Measurements from ENCODE around the gene ABHD13. TPM values are rescaled to one million over a fixed set of nuclear protein-coding genes. Genes with fewer than 3 reads are reported as not detected.

The ABHD13 gene
- 6.0 and 6.8 TPM in 2 replicates for total RNA-seq

GRCh38 chr13:108218044-108218974 is at the start of gene ABHD13:
TSS of gene ABHD13 (plus strand) at chr13:108218392. CDS start at chr13:108229219, 10,827 bp downstream.
- no peaks in the 10 kb centered on the region for H3K27me3 Mint-ChIP-seq (ENCODE audit: low read depth)
- H3K36me3 Mint-ChIP-seq (ENCODE audit: low read depth), result no peaks in the 10 kb centered on the region
- DNase-seq (ENCODE audit: low spot score), result peak; percentile 88
- intact Hi-C loops (cut with micrococcal nuclease), result loop anchor here (1.0 to 5.0 kb wide), 3 partner anchors 697 to 1651 kb away; partner anchors contain the start of genes ARGLU1 and IRS2
- H3K27ac Mint-ChIP-seq, result peak within 1 kb of the TSS; percentile 88
- H3K4me3 Mint-ChIP-seq (ENCODE audit: low read depth), result peak within 1 kb of the TSS; percentile 91
- no peaks in the 10 kb centered on the region for H3K9me3 Mint-ChIP-seq
- H3K4me1 Mint-ChIP-seq (ENCODE audit: low read depth), result peaks cover 30% of the 10 kb centered on the region

DNA sequence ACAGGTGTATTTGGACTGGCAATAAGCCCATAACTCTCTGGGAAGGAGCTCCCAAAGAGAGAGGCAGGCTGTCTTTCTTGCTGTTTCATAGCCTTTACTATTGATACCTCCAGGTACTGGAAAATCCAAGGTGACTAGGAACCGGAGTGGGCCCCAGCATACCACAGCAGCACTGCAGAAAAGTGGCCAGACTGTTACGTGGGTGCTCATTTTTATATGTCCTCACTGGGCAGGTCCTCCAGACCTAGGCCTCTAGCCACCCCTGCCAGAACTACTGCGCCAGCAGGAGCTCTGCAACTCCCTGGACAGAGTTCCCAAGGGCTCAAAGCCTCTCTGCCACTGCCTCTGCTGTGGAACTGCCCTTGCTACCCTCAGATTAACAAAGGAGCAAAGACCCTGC is 49.3 kb upstream of the ABHD13 start:
- Mint-ChIP-seq H3K27ac (no peak overlapping the region), H3K4me1 (ENCODE audit: low read depth) (no peaks in the 10 kb centered on the region), H3K4me3 (ENCODE audit: low read depth) (no peak overlapping the region), H3K36me3 (ENCODE audit: low read depth) (no peaks in the 10 kb centered on the region), H3K27me3 (ENCODE audit: low read depth) (peaks cover 2% of the 10 kb centered on the region), H3K9me3 (peaks cover 6% of the 10 kb centered on the region)
- intact Hi-C loops (cut with micrococcal nuclease), result no loop called here
- no peak for DNase-seq (ENCODE audit: low spot score)

DNA sequence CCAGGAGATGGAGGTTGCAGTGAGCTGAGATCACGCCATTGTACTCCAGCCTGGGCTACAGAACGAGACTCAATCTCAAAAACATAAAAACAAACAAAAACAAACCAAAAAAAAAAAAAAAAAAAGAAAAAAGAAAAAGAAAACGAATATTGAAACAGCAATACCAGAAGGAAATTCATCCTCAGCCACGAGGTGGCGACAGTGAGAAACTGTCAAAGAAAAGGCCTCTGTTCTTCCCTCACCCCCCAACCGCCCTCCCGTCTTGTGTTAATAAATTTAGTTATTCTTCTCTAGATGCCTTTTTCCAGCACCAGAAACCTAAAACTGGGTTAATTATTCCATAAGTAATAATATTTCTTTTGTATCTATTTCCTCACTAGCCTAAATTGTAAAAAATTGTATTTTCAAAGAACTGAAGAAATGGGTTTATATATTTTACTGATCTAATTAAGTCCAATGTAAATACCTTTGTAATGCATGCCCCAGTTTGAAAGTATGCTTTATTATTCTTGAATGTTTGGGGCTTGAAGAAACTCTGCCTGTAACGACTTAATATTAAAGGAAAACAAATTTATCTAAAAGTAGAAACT is 41.4 kb upstream of the ABHD13 start:
- intact Hi-C loops (cut with micrococcal nuclease), result no loop called here
- no peaks in the 10 kb centered on the region for H3K4me1 Mint-ChIP-seq (ENCODE audit: low read depth)
- H3K9me3 Mint-ChIP-seq, result no peaks in the 10 kb centered on the region
- H3K4me3 Mint-ChIP-seq (ENCODE audit: low read depth), result no peak overlapping the region
- DNase-seq (ENCODE audit: low spot score), result no peak
- no peak overlapping the region for H3K27ac Mint-ChIP-seq
- no peaks in the 10 kb centered on the region for H3K36me3 Mint-ChIP-seq (ENCODE audit: low read depth)
- peaks cover 1% of the 10 kb centered on the region for H3K27me3 Mint-ChIP-seq (ENCODE audit: low read depth)

- no peaks in the 10 kb centered on the region for H3K9me3 Mint-ChIP-seq
- no peak for DNase-seq (ENCODE audit: low spot score)
- intact Hi-C loops (cut with micrococcal nuclease), result no loop called here
- no peak overlapping the region for H3K27ac Mint-ChIP-seq
- no peak overlapping the region for H3K4me3 Mint-ChIP-seq (ENCODE audit: low read depth)
- no peaks in the 10 kb centered on the region for H3K36me3 Mint-ChIP-seq (ENCODE audit: low read depth)
- H3K4me1 Mint-ChIP-seq (ENCODE audit: low read depth), result no peaks in the 10 kb centered on the region
- peaks cover 1% of the 10 kb centered on the region for H3K27me3 Mint-ChIP-seq (ENCODE audit: low read depth)
Measured at GRCh38 chr13:108178078-108178477, 40.1 kb upstream of the ABHD13 start.

DNA sequence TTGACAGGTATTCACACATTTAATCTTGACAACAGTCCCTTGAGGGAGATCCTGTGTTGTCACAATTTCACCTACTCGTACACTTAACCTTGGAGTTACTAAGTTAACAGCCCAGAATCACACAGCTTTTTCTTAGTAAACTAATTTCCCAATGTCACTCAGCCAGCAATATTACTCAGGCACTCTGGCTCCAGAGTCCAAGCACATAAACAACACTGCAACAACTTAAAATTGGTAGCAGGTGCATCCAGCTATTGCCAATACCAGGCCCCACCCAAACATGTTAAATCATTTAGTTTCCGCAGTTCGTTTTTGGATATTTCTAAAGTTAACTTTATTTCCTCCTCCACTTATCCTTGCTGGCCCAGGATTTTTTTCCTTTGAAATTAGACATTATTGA is 35.5 kb upstream of the ABHD13 start:
- no peak overlapping the region for H3K4me3 Mint-ChIP-seq (ENCODE audit: low read depth)
- H3K9me3 Mint-ChIP-seq, result no peaks in the 10 kb centered on the region
- H3K27ac Mint-ChIP-seq, result no peak overlapping the region
- no peaks in the 10 kb centered on the region for H3K27me3 Mint-ChIP-seq (ENCODE audit: low read depth)
- peaks cover 3% of the 10 kb centered on the region for H3K4me1 Mint-ChIP-seq (ENCODE audit: low read depth)
- intact Hi-C loops (cut with micrococcal nuclease), result no loop called here
- no peaks in the 10 kb centered on the region for H3K36me3 Mint-ChIP-seq (ENCODE audit: low read depth)
- DNase-seq (ENCODE audit: low spot score), result no peak

DNA sequence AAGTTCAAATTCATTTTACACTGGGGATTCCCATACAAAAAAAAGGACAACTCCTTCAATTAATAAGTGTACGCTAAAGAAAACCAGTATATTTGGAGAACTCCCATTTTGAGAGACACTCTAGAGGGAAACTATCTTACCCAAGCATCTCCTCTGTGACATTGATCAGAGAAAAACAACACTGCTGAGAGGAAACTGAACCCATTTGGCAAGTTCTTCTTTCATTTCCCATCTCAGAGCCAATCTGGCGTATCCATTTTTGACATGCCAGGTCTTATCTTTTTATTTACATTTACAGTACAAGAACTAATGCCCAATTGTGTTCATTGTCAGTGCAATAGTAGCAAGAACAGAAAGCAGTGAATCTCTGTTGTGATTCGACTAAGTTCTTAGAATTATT is 33.0 kb upstream of the ABHD13 start:
- DNase-seq (ENCODE audit: low spot score), result no peak
- Mint-ChIP-seq H3K4me1 (ENCODE audit: low read depth) (peaks cover 3% of the 10 kb centered on the region), H3K36me3 (ENCODE audit: low read depth) (no peaks in the 10 kb centered on the region), H3K4me3 (ENCODE audit: low read depth) (no peak overlapping the region), H3K27me3 (ENCODE audit: low read depth) (peaks cover 4% of the 10 kb centered on the region), H3K27ac (no peak overlapping the region), H3K9me3 (no peaks in the 10 kb centered on the region)
- intact Hi-C loops (cut with micrococcal nuclease), result no loop called here

GRCh38 chr13:108188260-108188659 is 29.9 kb upstream of the ABHD13 start:
- H3K4me1 Mint-ChIP-seq (ENCODE audit: low read depth), result peaks cover 3% of the 10 kb centered on the region
- no peak overlapping the region for H3K4me3 Mint-ChIP-seq (ENCODE audit: low read depth)
- H3K36me3 Mint-ChIP-seq (ENCODE audit: low read depth), result no peaks in the 10 kb centered on the region
- H3K27me3 Mint-ChIP-seq (ENCODE audit: low read depth), result peaks cover 11% of the 10 kb centered on the region
- H3K27ac Mint-ChIP-seq, result no peak overlapping the region
- H3K9me3 Mint-ChIP-seq, result no peaks in the 10 kb centered on the region
- intact Hi-C loops (cut with micrococcal nuclease), result no loop called here
- DNase-seq (ENCODE audit: low spot score), result no peak

GRCh38 chr13:108190897-108191296 is 27.3 kb upstream of the ABHD13 start:
- Mint-ChIP-seq H3K4me3 (ENCODE audit: low read depth) (no peak overlapping the region), H3K9me3 (peaks cover 16% of the 10 kb centered on the region), H3K36me3 (ENCODE audit: low read depth) (no peaks in the 10 kb centered on the region), H3K27ac (no peak overlapping the region), H3K4me1 (ENCODE audit: low read depth) (no peaks in the 10 kb centered on the region), H3K27me3 (ENCODE audit: low read depth) (peaks cover 11% of the 10 kb centered on the region)
- intact Hi-C loops (cut with micrococcal nuclease), result no loop called here
- DNase-seq (ENCODE audit: low spot score), result no peak

- no peaks in the 10 kb centered on the region for H3K36me3 Mint-ChIP-seq (ENCODE audit: low read depth)
- no peaks in the 10 kb centered on the region for H3K4me1 Mint-ChIP-seq (ENCODE audit: low read depth)
- no peak for DNase-seq (ENCODE audit: low spot score)
- no peak overlapping the region for H3K27ac Mint-ChIP-seq
- peaks cover 28% of the 10 kb centered on the region for H3K9me3 Mint-ChIP-seq
- peaks cover 14% of the 10 kb centered on the region for H3K27me3 Mint-ChIP-seq (ENCODE audit: low read depth)
- H3K4me3 Mint-ChIP-seq (ENCODE audit: low read depth), result no peak overlapping the region
- intact Hi-C loops (cut with micrococcal nuclease), result no loop called here
Measured at GRCh38 chr13:108193806-108194205, 24.4 kb upstream of the ABHD13 start.

DNA sequence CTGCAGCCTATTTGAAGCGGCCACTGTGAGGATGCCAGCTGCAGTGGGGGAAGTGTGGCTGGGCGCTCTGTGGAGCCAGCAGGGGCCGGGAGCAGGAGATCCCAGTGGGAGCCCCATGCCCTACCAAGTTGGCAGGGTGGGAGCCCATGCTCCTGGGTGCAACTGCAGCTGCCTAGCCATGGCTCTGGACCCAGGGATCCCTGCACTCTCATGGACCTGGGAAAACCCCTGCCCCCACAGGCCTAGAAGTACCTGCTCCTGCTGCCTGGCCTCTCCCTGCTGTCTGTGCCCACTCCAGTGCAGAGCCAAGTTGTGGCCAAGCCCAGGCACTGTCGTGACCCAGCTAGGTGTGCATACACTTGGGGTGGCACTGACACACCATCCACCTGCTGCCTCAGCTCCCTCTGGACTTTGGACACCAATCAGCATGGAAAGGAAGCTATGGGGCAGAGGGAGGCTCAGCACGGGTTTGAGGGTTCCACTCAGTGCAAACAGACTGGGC is 23.7 kb upstream of the ABHD13 start:
- H3K4me1 Mint-ChIP-seq (ENCODE audit: low read depth), result no peaks in the 10 kb centered on the region
- H3K36me3 Mint-ChIP-seq (ENCODE audit: low read depth), result no peaks in the 10 kb centered on the region
- intact Hi-C loops (cut with micrococcal nuclease), result no loop called here
- peaks cover 13% of the 10 kb centered on the region for H3K27me3 Mint-ChIP-seq (ENCODE audit: low read depth)
- H3K9me3 Mint-ChIP-seq, result peaks cover 30% of the 10 kb centered on the region
- H3K4me3 Mint-ChIP-seq (ENCODE audit: low read depth), result no peak overlapping the region
- DNase-seq (ENCODE audit: low spot score), result no peak
- H3K27ac Mint-ChIP-seq, result no peak overlapping the region

DNA sequence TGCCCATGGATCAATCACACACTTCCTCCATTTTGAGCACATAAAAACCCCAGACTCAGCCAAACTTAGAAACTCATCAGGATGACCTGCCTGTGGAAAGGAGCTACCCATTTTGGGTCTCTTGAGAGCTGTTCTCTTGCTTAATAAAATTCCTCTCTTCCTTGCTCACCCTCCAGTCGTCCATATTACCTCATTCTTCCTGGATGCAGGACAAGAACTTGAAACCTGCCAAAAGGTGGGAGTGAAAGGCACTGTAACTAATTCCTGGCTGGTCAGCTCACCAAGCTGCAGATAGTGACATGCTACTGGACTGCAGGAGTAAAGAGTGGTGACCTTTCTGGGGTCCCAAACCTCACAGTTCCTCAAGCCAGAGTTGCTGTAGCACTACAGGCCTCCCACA is 23.0 kb upstream of the ABHD13 start:
- DNase-seq (ENCODE audit: low spot score), result no peak
- Mint-ChIP-seq H3K4me1 (ENCODE audit: low read depth) (no peaks in the 10 kb centered on the region), H3K36me3 (ENCODE audit: low read depth) (no peaks in the 10 kb centered on the region), H3K27me3 (ENCODE audit: low read depth) (peaks cover 13% of the 10 kb centered on the region), H3K9me3 (peaks cover 30% of the 10 kb centered on the region), H3K27ac (no peak overlapping the region), H3K4me3 (ENCODE audit: low read depth) (no peak overlapping the region)
- intact Hi-C loops (cut with micrococcal nuclease), result no loop called here

DNA sequence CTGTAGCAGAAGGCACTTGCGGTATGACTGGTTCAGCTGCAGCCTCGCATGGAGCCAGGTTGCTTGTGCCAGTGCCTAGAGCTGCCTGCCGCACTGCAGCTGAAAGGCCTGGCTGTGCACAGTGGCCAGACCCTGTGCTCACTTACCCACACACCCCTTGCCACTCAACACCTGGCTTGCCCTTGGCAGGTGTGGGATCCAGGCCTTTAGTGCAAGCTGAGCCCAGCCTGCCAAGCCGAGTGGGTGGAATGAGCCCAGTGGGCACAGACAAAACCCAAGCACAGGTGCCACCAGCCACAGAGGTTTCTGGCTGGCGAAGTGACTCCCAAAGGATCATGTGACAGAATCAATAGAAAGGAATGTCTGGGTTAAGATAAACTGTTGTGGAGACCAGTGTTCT is 22.3 kb upstream of the ABHD13 start:
- Mint-ChIP-seq H3K27me3 (ENCODE audit: low read depth) (peaks cover 9% of the 10 kb centered on the region), H3K9me3 (peaks cover 30% of the 10 kb centered on the region), H3K36me3 (ENCODE audit: low read depth) (no peaks in the 10 kb centered on the region), H3K27ac (no peak overlapping the region), H3K4me3 (ENCODE audit: low read depth) (no peak overlapping the region), H3K4me1 (ENCODE audit: low read depth) (peaks cover under 1% of the 10 kb centered on the region)
- intact Hi-C loops (cut with micrococcal nuclease), result no loop called here
- no peak for DNase-seq (ENCODE audit: low spot score)

All from activated T-helper 2 cell treated with anti-CD3 and anti-CD28 coated beads, Interferon-gamma antibody, Interleukin-2, Interleukin-4, amounts not matched to agents 10 μg/mL and 5 μg/mL and 100 μg/mL, durations not matched to agents 14 hours and 24 hours and 36 hours (primary cell).